ENCODE measurements around the gene AFDN.

The AFDN gene

DNA sequence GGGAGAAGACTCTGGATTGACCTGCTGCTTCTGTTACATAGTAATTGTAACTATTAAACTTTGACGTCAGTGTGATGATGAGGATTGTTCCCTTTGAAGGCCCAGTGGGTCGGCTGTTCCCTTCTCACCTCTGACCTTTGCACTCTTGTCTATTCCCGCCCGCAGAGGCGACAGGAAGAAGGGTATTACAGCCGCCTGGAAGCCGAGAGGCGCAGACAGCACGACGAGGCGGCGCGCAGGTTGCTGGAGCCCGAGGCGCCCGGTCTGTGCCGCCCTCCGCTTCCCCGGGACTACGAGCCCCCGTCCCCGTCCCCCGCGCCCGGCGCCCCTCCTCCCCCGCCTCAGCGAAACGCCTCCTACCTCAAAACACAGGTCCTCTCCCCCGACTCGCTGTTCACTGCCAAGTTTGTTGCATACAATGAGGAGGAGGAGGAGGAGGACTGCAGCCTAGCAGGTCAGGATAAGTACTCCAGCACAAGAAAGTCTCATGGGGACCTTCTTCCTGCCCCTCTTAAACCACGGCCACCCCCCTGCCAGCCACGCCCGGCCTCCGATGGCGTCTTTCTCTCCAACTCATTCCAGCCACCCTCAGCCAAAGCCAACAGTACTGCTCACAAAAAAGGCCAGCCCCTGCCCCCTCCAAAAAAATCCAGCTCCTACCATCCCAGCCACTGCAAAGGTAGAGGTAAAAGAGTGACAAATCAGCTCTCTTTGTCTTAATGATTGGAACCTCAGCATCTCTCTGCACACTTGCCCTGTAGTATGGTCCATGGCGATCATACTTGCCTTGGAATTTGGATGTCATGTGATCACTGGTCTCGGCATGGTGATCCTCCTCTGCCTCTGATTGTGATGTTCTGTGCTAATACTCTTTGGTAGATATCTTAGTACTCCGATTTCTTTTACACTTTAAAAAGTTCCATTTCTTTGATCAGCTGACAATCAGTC lies 139.2 kb downstream of the AFDN start:
- H3K4me3 ChIP-seq (ENCODE audit: control insufficient read depth, low read depth, low read length) = no peak overlapping the region
- TF ChIP-seq, protein P1, sequence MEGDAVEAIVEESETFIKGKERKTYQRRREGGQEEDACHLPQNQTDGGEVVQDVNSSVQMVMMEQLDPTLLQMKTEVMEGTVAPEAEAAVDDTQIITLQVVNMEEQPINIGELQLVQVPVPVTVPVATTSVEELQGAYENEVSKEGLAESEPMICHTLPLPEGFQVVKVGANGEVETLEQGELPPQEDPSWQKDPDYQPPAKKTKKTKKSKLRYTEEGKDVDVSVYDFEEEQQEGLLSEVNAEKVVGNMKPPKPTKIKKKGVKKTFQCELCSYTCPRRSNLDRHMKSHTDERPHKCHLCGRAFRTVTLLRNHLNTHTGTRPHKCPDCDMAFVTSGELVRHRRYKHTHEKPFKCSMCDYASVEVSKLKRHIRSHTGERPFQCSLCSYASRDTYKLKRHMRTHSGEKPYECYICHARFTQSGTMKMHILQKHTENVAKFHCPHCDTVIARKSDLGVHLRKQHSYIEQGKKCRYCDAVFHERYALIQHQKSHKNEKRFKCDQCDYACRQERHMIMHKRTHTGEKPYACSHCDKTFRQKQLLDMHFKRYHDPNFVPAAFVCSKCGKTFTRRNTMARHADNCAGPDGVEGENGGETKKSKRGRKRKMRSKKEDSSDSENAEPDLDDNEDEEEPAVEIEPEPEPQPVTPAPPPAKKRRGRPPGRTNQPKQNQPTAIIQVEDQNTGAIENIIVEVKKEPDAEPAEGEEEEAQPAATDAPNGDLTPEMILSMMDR (conservative IDR thresholded peaks at IDR 0.05; ENCODE audit: control insufficient read depth, insufficient read depth, low read depth, low read length) = no peak
- DNase-seq (ENCODE audit: low read depth) = no peak

DNA sequence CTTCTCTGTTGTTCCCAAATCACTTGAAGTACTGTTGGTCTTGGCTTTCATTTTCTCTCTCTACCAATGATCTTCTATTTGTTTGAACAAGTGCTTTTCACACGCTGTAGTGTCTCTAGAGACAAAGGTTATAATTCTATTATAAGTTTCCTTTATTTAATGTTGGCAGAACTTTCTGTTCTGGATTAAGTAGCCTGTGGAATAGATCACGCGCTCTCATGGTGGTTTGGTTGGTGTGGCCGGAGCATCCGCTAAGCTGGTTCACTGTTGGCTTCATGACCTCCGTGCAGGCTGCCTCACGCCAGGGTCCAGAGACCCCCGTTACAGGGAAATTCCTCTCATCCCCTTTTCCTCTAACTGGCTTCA lies 139.8 kb downstream of the AFDN start:
- DNase-seq (ENCODE audit: low read depth) = no peak
- no peak overlapping the region for H3K4me3 ChIP-seq (ENCODE audit: control insufficient read depth, low read depth, low read length)
- TF ChIP-seq, protein P1 (conservative IDR thresholded peaks at IDR 0.05; ENCODE audit: control insufficient read depth, insufficient read depth, low read depth, low read length) = no peak

DNA sequence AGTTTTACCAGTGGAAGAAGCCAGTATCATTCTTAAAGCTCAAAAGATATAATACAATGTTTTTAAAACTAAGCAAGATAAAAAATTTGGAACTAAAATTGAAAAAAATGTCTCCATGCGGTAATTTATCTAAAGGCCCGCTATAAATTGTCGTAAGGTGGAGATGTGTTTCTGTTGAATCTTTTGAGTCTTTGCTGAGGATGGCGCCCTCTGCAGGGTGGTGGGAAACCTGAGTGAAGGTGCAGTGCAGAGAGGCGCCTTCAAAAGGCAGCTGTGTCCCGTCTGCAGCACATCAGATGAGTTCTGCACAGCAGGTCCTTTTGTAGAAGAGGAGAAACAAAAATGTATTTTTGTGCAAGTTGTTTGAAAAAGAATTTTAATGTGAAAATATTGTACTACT lies 141.4 kb downstream of the AFDN start:
- H3K4me3 ChIP-seq (ENCODE audit: control insufficient read depth, low read depth, low read length) = no peak overlapping the region
- TF ChIP-seq, protein P1 (conservative IDR thresholded peaks at IDR 0.05; ENCODE audit: control insufficient read depth, insufficient read depth, low read depth, low read length) = peak; percentile 42
- peak; percentile 10 for DNase-seq (ENCODE audit: low read depth)

DNA sequence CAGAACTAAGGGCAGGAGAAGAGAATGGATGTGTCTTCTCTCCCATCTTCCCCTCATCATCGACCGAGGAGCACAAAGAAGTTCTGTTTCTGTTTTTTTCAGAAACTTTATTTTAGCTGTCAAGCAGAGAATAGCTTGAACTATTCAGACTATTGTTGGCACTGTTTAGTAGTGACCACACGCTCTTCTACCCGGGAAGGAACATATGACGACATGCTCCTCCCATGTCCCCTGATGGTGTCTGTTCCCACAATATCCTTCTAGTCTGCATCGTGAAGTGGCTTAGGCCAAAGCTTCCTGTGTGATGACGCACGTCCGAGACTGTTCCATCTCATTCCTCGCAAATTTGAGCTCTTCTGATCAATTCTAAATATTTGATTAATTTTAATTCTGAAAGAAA lies 143.5 kb downstream of the AFDN start:
- H3K4me3 ChIP-seq (ENCODE audit: control insufficient read depth, low read depth, low read length) = no peak overlapping the region
- TF ChIP-seq, protein P1 (conservative IDR thresholded peaks at IDR 0.05; ENCODE audit: control insufficient read depth, insufficient read depth, low read depth, low read length) = no peak
- DNase-seq (ENCODE audit: low read depth) = no peak

DNA sequence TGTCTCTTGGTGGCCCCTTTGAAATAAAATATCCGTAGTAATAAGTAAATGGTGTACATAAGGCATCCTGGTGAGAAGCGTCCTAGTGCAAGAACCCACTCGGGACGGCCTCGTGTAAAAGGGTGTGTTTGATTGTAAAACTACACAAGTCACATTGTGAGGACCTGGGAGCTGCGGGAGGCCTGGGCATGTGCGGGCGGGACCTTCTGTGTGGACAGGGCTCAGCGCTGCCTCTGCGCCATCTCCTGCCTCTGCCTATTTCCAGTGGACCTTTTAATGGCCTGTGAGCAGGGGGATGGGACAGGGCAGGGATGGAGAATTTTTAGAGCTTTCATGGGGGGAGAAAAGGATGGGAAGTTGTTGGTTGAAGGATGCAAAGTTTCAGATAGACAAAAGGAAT lies 145.5 kb downstream of the AFDN start:
- no peak overlapping the region for H3K4me3 ChIP-seq (ENCODE audit: control insufficient read depth, low read depth, low read length)
- no peak for DNase-seq (ENCODE audit: low read depth)
- TF ChIP-seq, protein P1 (conservative IDR thresholded peaks at IDR 0.05; ENCODE audit: control insufficient read depth, insufficient read depth, low read depth, low read length) = no peak

DNA sequence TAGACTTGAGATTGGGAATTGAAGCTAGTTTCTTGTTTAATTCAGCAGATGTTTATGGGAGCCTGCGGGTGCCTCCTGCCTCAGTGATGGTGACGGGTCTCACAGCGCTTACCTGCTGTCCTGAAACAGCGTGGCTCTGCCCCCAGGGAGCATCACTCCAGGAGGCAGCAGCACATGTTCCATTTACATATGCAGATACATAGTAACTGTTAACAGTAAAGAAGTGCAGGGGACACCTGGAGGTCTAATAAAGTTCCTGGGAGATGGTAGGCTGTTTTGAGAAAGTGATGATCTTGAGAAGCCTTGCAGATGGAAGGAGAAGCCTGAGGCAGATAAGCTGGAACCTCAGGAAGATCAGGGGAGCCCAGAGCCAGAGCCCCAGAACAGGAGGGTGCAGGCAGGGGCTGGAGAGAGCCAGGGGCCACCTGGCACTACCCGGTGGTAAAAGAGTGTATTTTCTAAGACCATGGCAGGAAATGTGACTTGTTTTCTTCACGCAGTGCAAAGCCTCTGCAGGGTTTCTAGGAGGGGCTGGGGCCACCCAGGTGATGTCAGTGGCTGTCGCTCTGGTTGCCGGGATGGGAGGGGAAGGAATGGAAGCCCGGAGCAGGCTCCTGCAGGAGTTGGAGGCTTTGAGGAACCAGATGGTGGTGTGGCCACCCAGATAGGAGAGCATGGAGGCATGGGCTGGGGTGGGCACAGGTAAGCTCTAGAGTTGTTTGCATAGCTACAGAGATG lies 146.6 kb downstream of the AFDN start:
- DNase-seq (ENCODE audit: low read depth) = no peak
- TF ChIP-seq, protein P1 (conservative IDR thresholded peaks at IDR 0.05; ENCODE audit: control insufficient read depth, insufficient read depth, low read depth, low read length) = no peak
- H3K4me3 ChIP-seq (ENCODE audit: control insufficient read depth, low read depth, low read length) = no peak overlapping the region

All from fibroblast of mammary gland (primary cell).